ENCODE results near the gene ARF6.
"Not testable (repeated sequence)": the region's sequence is repeated elsewhere in the genome, so short reads cannot be mapped to it uniquely, and the experiment has no call there.

The ARF6 gene

GRCh38 chr14:49879646-49880204 is 13.2 kb upstream of the ARF6 start:
- peak; percentile 83 for DNase-seq

DNA sequence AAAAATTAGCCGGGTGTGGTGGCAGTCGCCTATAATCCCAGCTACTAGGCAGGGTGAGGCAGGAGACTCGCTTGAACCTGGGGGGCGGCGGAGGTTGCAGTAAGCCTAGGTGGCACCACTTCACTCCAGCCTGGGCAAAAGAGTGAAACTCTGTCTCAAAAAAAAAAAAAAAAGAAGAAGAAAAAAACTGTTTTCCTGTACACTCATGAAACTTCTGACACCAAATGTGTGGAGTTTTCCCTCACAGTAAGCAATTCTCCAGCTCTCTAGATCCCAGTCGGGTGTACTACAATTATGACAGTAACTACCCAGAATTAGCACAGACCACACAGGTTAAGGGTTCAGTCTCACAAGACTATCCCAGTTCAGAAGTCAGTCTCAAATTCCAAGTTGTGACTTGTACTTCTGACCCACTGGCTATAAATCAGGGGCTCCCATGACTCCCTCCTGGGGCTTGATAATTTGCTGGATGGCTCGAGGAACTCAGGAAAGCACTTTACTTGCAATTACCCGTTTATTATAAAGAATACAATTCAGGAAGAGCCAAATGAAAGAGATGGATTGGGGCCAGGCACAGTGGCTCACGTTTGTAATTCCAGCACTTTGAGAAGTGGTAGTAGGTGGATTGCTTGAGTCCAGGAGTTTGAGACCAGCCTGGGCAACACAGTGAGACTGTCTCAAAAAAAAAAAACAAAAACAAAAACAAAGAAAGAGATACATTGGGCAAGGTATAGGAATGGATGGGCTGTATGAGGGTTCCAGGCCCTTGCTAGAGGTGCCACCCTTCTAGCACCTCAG is 12.4 kb upstream of the ARF6 start:
- no peak for DNase-seq

DNA sequence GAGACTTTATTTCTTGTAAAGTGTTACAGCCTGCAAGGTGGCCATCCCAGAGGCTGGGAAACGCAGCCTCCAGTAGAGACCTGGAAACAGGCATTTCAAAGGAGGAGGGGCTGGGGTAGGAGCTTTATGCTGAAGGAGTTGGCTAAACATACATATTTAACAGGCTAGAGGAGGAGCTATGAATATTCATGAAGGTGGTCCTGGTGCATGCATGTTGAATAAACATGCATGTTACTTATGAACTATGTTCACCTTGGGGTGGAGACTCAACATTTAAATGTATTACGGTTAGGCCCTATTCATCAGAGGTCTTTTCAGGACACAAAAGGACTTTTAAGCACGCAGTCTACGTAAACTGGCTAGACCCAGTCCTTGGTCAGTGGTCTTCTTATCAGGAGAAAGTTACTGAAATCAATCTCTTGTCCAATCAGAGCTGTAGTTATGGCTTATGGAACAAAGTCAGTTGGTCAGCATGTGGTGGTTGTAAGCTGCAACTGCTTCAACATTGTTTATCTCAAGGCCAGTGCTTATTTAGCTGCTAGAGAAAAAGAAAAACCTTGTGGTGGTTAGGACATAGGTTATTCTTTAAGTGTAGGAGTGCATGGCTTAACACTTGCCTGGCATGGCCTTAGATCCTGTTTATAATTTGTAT is 11.4 kb upstream of the ARF6 start:
- no peak for DNase-seq

GRCh38 chr14:49882826-49883694 is 9.8 kb upstream of the ARF6 start:
- DNase-seq: no peak

DNA sequence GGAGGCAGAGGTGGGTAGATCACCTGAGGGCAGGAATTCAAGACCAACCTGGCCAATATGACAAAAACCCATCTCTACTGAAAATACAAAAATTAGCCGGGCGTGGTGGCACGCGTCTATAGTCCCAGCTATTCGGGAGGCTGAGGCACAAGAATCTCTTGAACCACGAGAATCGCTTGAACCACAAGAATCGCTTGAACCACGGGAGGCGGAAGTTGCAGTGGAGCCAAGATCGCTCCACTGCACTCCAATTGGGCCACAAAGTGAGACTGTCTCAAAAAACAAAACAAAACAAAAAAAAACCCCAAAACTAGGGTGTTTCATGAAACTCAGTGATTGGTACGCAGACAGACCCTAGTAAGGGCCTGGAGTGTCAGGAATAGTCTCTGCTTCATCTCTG is 6.4 kb upstream of the ARF6 start:
- no peak for DNase-seq

DNA sequence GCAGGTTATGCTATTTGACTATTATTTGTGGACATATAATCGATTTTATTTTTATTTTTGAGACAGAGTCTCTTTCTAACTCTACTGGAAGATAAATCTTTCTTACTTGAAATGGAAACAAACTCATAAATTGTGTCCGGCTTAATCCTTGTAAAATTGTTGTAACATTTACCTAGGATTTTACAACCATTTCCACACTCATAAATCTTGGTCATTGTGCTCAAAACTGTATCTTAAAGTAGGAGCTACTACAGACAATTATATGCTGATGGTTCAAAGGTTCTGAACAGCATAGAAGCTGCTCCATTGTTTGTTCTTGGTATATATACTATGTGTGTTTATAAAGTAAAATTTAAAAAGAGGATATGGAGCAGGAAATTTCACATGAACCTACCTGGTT is 4.6 kb upstream of the ARF6 start:
- DNase-seq: no peak

GRCh38 chr14:49892301-49892635 is 614 bp upstream of the ARF6 start:
- DNase-seq: no peak

DNA sequence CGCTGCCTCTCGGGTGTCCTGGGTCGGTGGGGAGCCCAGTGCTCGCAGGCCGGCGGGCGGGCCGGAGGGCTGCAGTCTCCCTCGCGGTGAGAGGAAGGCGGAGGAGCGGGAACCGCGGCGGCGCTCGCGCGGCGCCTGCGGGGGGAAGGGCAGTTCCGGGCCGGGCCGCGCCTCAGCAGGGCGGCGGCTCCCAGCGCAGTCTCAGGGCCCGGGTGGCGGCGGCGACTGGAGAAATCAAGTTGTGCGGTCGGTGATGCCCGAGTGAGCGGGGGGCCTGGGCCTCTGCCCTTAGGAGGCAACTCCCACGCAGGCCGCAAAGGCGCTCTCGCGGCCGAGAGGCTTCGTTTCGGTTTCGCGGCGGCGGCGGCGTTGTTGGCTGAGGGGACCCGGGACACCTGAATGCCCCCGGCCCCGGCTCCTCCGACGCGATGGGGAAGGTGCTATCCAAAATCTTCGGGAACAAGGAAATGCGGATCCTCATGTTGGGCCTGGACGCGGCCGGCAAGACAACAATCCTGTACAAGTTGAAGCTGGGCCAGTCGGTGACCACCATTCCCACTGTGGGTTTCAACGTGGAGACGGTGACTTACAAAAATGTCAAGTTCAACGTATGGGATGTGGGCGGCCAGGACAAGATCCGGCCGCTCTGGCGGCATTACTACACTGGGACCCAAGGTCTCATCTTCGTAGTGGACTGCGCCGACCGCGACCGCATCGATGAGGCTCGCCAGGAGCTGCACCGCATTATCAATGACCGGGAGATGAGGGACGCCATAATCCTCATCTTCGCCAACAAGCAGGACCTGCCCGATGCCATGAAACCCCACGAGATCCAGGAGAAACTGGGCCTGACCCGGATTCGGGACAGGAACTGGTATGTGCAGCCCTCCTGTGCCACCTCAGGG is 679 bp downstream of the ARF6 start:
- peak; percentile 92 for DNase-seq

DNA sequence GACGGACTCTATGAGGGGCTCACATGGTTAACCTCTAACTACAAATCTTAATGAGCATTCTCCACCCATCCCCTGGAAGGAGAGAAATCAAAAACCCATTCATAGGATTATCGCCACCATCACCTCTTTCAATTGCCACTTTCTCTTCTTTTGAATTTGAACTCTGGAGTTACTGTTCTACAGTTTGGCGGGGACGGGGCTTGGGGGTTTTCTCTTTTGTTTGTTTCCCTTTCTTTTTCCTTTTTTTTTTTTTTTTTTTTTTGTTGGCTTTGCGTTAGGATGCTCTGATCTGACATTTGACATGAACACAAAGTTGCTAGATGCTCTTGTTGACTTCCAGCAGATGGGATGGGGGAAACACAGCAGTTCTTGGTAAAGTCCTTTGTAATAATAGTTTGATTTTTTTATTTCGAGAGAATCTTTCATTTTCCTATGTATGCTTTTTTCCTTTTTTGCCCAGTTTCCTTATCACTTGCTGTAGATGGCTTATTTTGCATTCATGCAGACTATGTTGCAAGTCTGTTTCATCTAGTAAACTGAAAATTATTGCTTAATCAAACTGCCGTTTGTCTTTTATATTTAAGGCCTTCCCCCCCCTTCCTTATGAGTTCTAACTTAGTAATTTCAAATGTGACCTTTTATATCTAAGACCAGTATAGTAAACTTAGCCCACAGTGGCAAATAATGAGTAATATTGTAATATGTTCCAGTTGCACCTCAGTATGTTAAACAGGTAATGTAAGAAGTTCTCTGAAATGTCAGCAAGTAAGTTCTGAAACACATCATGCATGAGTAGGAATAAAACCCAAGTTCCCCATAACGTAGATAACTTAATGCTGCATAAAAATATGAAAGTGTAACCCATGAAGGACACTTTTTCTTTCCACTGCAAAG is 1.6 kb downstream of the ARF6 start:
- not testable (repeated sequence) for DNase-seq

GRCh38 chr14:49895480-49895879 is 2.6 kb downstream of the ARF6 start:
- no peak for DNase-seq

- DNase-seq: not testable (repeated sequence)
These were observed 3.4 kb downstream of the ARF6 start for GRCh38 chr14:49896272-49896671.

- no peak for DNase-seq
These were observed 4.1 kb downstream of the ARF6 start for GRCh38 chr14:49896966-49897365.

DNA sequence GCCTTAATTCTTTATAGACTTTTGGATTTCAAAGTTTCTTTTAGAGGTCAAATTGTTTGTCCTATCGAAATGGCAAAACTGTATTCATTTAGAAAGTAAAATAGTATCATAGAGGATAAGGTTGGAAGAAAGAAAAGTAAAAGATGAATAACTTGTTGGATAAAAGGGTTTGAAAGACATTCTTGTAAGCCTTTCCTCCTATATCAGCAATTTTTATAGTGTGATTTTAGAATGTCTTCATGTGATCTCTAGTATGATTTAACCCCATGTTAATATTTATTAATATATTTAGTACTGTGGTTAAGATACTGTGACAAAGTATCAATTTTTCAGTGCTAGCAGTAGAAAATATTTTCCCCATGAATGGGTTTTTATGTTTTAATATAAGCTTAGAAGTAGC is 4.5 kb downstream of the ARF6 start:
- no peak for DNase-seq

DNA sequence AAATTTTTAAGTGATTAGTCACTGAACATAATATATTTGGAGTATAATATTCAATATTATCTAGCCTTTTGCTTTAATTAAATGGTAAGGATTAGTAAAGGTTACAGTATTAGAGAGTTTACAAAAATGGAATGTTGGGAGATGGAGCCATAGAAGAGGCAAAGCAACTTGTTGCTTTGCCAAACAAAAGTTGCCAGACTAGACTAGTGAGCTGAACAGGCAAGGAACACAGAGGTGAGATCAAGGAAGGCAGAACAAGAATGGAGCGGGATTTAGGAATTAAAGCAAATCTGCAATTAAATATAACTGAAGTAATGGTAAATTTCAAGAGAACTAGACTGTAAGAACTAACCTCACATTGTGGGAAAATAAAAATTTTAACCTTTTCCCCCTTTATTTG is 5.1 kb downstream of the ARF6 start:
- no peak for DNase-seq

DNA sequence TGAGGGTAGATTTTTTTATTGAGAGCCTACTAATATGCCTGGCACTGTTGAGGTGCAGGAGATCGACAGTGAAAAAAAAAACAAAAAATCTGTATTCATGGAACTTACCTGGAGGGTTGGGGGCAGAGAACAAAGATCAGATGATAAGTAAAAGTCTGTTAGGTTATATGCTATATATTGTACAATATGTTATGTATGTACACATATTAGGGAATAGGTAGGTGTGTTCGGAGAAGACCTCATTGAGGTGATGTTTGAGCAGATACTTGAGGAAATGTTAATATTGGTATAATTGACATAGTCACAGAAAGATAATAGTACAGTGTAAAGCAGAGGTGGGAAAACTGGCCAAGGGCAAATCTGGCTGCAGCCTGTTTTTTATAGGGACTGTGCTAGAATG is 5.6 kb downstream of the ARF6 start:
- DNase-seq: no peak

DNA sequence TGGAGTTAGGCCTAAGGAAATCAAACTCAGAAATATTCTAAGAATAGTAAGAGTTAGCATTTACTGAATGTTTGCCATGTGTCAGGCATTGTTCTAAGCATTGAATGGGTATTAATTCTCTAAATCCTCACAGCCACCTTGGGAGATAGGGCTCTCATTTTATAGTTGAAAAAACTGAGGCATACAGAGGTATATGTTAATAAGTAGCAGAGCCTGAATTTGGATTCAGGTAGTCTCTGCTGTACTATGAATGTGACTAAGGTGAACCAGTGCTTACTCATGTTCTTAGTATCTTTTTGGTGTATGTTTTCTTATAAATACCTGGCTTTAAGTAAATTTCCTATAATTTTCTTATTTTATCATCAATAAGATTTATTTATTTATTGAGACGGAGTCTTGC is 8.1 kb downstream of the ARF6 start:
- DNase-seq: no peak

GRCh38 chr14:49902679-49903246 is 9.9 kb downstream of the ARF6 start:
- DNase-seq: not testable (repeated sequence)

DNA sequence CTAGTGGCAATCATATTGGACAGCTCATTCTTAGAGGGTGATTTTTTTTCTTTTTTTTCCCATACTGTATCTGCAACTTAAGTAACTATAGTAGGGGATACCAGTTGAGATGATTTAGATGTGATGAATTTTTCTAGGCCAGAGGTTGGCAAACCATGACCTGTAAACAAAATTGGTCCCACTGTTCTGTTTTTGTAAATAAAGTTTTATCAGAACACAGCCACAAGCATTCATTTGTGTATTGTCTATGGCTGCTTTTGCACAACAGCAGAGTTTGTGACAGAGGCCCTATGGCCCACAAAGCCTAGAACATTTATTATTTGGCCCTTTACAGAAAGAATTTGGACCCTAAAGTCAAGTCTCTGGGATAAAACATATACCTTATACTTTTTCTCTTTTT is 11.4 kb downstream of the ARF6 start:
- no peak for DNase-seq

- DNase-seq: no peak
These were observed 13.1 kb downstream of the ARF6 start for GRCh38 chr14:49905989-49906388.

DNA sequence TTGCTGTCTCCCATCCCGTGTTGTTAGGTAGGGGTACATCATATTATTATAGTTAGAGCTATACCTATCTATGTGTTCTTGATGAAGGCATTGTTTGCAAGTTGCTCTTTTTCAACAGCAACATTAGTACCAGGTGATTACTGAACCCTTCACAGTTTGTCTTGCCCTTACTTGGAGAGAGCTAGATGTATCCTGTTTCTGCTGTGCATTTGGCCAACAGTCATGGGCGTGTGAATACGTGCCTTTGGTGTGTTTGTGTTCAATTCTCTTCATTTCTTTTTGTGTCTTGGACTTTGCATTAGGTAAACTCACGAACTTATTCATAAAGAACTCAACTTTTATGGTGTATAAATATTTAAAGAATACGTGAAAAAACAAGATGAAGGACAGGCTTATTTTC is 14.3 kb downstream of the ARF6 start:
- DNase-seq: no peak

DNA sequence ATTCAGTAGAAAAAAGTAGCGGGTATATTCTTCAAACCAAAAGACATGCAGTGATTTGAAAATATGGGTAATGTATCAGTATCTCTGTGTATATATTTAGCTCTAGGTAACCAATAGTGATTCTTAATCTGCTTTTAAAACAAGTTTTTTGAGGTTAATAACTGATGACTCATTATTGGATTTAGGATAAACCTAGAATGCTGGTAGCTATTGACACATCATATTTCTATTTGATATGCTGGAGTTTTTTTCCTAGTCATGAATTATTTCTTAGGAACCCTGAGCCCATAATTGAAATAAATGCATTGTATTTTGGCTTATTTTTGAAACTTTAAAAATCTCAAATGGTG is 15.5 kb downstream of the ARF6 start:
- no peak for DNase-seq
